HEK293T (cell line): ENCODE data around the gene ITPKB.

Source experiments
- FOXK2 ChIP-seq: fragments of 450-650 bp; IDR thresholded peaks from 2 replicates; pipeline ENCODE4 v1.6.1; 2016; ENCODE audit warnings: mild to moderate bottlenecking
- FOXM1 ChIP-seq: fragments of 450-650 bp; IDR thresholded peaks from 2 replicates; pipeline ENCODE4 v1.6.1; 2017; ENCODE audit warnings: mild to moderate bottlenecking, borderline replicate concordance
- NFRKB ChIP-seq: fragments of 450-650 bp; IDR thresholded peaks from 2 replicates; pipeline ENCODE4 v1.6.1; 2016; ENCODE audit warnings: mild to moderate bottlenecking, moderate library complexity

- TF ChIP-seq NFRKB: no peak
- no peak for TF ChIP-seq FOXM1
- no peak for TF ChIP-seq FOXK2
These were observed 3.5 kb downstream of the ITPKB start for GRCh38 chr1:226735576-226735975.
